ENCODE measurements around the gene CNPPD1. TPM values are rescaled to one million over a fixed set of nuclear protein-coding genes. Genes with fewer than 3 reads are reported as not detected.

CNPPD1 gene
- total and polyA plus RNA-seq, 11 donors: 37.3 to 118 (median 57.2) TPM

DNA sequence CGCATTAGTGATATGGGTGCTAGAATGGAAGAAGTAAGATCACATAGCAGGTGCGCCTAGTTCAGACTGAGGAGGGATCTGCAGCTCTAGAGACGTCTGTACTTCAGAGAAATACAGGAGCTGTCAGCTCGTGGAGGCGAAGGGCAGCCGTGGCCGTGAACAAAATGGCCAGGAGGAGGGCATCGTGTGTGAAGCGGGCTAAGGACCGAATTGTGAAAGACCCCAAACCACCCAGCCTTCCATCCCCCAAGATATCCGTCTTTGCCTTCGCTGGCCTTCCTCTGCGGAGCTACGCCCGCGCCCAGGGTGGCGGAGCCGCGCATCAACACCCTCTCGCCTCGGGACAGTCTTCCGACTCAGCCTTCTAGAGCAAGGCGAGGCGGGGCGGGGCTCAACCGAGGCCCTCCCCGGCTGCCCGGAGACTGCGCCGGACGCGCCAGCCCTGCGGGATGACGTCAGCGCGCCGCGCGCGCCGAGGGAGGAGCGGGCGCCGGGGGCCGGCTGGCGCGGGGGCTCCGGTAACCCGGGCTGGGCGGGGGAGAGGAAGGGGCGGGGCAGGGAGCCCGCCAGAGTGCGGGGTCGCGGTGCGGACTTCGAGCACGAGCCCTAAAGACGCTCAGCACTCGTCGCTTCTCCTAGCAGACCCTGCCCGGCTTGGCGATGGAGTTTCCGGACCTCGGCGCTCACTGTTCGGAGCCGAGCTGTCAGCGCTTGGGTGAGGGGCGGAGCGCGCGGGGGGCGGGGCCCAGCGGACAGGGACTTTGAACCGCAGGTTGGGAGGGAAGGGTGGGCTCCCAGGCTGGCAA is 29.8 kb upstream of the CNPPD1 start, which contains the start of gene ZFAND2B:
Gene ZFAND2B, plus strand, starts transcription at position 455 of the 806 bp plus-strand sequence. Its CDS starts 206 bp downstream, at position 661.
- H3K4me1 ChIP-seq: peaks cover 0 to 25% (median 17%) of the 10 kb centered on the region in 12 donors
- no peaks in the 10 kb centered on the region for H3K9me3 ChIP-seq
- peak; percentile 55 to 97 for TF ChIP-seq POLR2A (IDR thresholded peaks at IDR 0.05)
- peak in 2 of 12 donors; percentile 12 to 24 for TF ChIP-seq CTCF (IDR thresholded peaks at IDR 0.05)
- H3K27me3 ChIP-seq: no peaks in the 10 kb centered on the region
- H3K27ac ChIP-seq: peak within 1 kb of the TSS; percentile 80 to 99 (median 96)
- intact Hi-C loops (cut with DNase I): loop anchor here in 9 of 10 donors (1.0 to 5.0 kb wide), 9 partner anchors 23 to 46 kb away; partner anchors contain the start of genes NHEJ1 (in 4 of the 9), SLC23A3 (in 3 of the 9), RETREG2 (in 2 of the 9) and ANKZF1 (in 1 of the 9)
- H3K4me3 ChIP-seq: peak within 1 kb of the TSS; percentile 36 to 95 (median 71)
- DNase-seq (peak; percentile 95 to 98 (median 96)), ATAC-seq (peak; percentile 96 to 98 (median 98))
- WGBS, 4 donors: 0 to 1% (median 1%) methylated on average over 24 to 76 of the region's 76 CpGs
- H3K36me3 ChIP-seq: peaks cover 0 to 37% (median 30%) of the 10 kb centered on the region in 9 donors

- WGBS, 4 donors: 20 to 22% (median 20%) methylated on average over 7 of the region's 7 CpGs
- TF ChIP-seq POLR2A (IDR thresholded peaks at IDR 0.05): no peak
- no peak for TF ChIP-seq CTCF (IDR thresholded peaks at IDR 0.05)
- Histone ChIP-seq H3K27me3 (no peaks in the 10 kb centered on the region), H3K36me3 (peaks cover 0 to 33% (median 30%) of the 10 kb centered on the region in 9 donors), H3K4me1 (peaks cover 0 to 25% (median 17%) of the 10 kb centered on the region in 12 donors), H3K4me3 (peak overlapping the region in 11 of 12 donors; percentile 54 to 95 (median 72)), H3K9me3 (no peaks in the 10 kb centered on the region), H3K27ac (peak overlapping the region; percentile 80 to 99 (median 96))
- no peak for DNase-seq
- ATAC-seq: no peak
- intact Hi-C loops (cut with DNase I): loop anchor here in 9 of 10 donors (1.0 to 5.0 kb wide), 10 partner anchors 23 to 45 kb away; partner anchors contain the start of genes NHEJ1 (in 4 of the 9), SLC23A3 (in 3 of the 9), RETREG2 (in 2 of the 9) and ANKZF1 (in 1 of the 9)
Observed at GRCh38 chr2:219205981-219206327, 29.2 kb upstream of the CNPPD1 start.

DNA sequence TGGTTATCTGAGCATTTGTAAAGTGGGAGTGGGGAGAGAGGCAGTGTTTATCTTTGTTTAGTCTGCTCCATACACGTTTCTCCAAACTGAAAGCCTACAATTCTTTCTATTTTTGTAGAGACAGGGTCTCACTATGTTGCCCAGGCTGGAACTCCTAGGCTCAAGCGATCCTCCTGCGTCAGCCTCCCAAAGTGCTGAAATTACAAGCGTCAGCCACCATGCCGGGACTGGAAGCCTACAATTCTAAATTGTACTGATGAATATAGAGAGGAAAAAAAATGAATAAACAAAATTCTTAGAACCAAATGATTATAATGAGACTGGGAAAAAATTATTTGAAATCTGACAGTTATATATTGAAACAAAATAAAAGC is 28.4 kb upstream of the CNPPD1 start:
- intact Hi-C loops (cut with DNase I): loop anchor here in 7 of 10 donors (2.0 to 5.0 kb wide), 4 partner anchors 24 to 43 kb away; partner anchors contain the start of genes NHEJ1 (in 3 of the 7) and SLC23A3 (in 3 of the 7)

More for the DNA sequence above, 28.4 kb upstream of the CNPPD1 start:
- Histone ChIP-seq H3K27me3 (no peaks in the 10 kb centered on the region), H3K4me3 (no peak overlapping the region), H3K36me3 (peaks cover 0 to 25% (median 23%) of the 10 kb centered on the region in 9 donors), H3K9me3 (no peaks in the 10 kb centered on the region), H3K4me1 (peaks cover 0 to 25% (median 17%) of the 10 kb centered on the region in 12 donors), H3K27ac (no peak overlapping the region)
- TF ChIP-seq CTCF (IDR thresholded peaks at IDR 0.05): no peak
- no peak for TF ChIP-seq POLR2A (IDR thresholded peaks at IDR 0.05)
- ATAC-seq (no peak), DNase-seq (peak in 1 of 5 donors; percentile 2)
- 84 to 89% (median 86%) methylated on average over 5 of the region's 5 CpGs for WGBS, 4 donors

Data from heart left ventricle (tissue), 16 donors.